ENCODE measurements around the gene ARHGAP26.

The ARHGAP26 gene

DNA sequence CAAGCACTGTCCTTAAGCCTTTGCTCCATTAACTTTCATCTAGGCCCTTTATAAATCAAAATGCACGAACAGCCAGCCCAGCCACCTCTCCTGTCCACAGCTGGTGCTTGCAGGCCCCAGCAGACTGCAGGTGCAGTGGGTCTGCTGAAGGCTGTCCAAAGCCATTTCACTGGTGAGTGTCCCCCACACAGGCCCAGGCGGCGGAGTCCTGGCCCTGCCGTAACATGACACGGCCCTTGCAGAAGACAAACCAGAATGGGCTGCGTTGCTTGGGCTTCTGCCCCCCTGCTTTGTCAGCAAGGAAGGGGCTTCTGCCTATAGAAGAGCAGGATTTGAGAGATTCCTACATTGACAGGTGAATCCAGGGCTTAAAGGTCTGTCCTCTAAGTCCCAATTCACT, 444.7 kb downstream of the ARHGAP26 start:
- no peak for DNase-seq

DNA sequence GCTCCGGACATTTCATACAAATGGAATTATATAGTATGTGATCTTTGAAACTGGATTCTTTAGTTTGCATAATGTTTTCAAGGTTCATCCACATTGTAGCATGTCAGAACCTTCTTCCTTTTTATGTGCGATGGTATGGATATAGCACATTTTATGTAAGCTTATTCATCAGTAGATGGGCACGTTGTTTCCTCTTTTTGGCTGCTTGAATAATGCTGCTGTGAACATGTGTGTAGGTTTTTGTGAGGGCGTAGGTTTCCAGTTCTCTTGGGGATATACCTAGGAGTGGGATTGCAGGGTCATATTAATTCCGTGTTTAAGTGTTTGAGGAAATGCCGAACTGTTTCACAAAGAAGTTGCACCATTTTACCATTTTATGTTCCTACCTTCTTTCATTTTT, 445.5 kb downstream of the ARHGAP26 start:
- DNase-seq, result no peak

- DNase-seq, result no peak
Observed at GRCh38 chr5:143216211-143216610, 446.0 kb downstream of the ARHGAP26 start.

DNA sequence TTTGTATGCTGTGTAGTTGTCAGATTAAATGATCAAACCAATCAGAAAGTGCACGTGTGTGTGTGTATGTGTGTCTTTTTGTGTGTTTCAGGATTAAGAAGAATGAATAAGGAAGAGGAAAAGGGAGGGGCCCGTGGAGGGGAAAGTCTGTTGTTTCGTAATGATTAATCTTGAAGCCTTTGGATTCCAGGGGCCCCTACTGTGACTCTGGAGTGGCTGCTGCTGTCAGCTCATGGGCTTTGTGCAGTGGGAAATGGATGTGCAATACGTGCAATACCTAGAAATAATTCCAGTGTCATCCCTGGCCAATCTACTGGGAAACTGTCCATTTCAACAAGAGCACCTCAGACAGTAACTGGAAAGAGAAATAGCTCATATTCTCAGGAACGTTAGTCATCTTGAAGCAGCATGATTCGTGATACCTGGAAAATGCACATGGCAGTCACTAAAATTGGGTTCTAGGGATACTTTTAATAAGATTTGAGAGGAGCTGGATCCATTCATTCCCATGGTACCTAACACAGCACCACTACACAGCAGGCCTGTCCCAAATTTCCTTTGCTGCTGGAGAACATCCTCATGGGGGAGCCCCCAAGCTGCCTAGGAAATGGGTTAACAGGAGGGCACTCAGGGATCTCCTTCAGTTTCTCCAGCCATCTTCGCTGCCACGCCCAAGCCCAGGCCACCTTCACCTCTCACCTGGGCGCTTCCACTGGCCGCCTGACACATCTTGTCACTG, 447.1 kb downstream of the ARHGAP26 start:
- DNase-seq, result no peak

GRCh38 chr5:143217804-143218160, 447.6 kb downstream of the ARHGAP26 start:
- DNase-seq, result no peak

GRCh38 chr5:143218517-143219170, 448.5 kb downstream of the ARHGAP26 start:
- no peak for DNase-seq

- no peak for DNase-seq
Observed at GRCh38 chr5:143219696-143220095, 449.5 kb downstream of the ARHGAP26 start.

DNA sequence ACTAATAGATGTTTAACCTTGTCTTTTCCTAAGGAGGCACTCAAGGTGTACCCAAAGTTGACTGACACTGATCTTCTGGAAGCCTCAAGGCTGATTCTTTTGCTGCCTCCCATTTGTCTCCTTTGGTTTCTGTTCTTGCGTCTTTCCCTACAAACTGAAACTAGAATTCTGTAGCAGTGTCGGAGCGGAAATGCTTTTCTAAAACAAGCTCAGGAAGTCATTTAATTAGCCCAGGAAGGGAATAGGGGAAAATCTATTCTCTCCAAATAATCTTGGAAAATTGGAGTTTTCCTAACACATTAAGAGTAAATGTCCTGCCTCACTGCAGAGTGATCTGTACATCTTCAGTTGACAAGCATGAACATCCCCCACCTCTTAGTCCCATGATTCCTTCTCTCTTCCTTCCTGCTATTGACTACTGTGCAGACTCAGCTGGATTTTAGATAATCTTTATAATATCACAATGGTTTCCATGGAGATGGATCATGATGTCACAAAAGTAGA, 450.6 kb downstream of the ARHGAP26 start:
- DNase-seq, result no peak

- DNase-seq, result peak in 1 of 2 experiments; percentile 23
Observed at GRCh38 chr5:143222287-143223231, 452.4 kb downstream of the ARHGAP26 start.

DNA sequence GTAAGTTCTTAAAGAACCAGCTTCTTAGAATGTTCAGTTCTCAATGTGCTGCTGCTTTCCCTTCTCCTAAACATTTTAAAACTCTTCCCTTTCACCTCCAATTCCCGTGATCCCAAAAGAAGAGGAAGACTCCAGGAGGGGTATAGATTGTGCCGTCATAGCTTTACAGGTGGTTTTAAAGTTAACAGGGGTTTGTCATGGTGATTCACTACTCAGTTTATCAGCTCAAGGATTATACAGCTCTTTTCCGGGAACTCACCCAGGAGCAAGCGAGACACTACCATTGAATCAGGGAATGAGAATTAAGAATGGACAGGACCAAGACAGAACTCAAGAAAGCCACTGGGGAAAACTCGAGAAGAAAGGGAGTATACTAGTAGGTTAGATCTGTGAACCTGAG, 454.5 kb downstream of the ARHGAP26 start:
- no peak for DNase-seq

- DNase-seq, result no peak
Observed at GRCh38 chr5:143225511-143225910, 455.3 kb downstream of the ARHGAP26 start.

- DNase-seq, result no peak
Observed at GRCh38 chr5:143226361-143226760, 456.2 kb downstream of the ARHGAP26 start.

DNA sequence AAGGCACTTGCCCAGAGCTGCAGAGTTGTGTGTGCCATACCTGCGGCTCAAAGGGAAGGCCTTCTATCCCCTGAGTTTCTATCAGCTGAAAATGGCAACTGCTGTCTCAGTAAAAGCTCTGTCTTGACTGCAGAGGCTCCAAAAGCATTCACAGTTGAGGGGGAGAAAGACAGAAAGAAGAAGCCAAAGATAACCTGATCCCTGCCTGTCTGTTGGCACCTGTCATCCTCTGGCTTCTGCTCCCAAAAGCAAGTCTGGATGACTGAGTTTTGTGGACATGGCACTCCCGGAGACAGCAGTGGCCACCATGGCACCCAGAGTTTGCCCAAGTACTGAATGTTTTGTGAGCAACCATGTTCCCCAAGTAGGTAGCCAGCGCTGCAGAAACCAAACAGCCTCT, 456.7 kb downstream of the ARHGAP26 start:
- DNase-seq, result no peak

- DNase-seq, result no peak
Observed at GRCh38 chr5:143227301-143227700, 457.1 kb downstream of the ARHGAP26 start.

DNA sequence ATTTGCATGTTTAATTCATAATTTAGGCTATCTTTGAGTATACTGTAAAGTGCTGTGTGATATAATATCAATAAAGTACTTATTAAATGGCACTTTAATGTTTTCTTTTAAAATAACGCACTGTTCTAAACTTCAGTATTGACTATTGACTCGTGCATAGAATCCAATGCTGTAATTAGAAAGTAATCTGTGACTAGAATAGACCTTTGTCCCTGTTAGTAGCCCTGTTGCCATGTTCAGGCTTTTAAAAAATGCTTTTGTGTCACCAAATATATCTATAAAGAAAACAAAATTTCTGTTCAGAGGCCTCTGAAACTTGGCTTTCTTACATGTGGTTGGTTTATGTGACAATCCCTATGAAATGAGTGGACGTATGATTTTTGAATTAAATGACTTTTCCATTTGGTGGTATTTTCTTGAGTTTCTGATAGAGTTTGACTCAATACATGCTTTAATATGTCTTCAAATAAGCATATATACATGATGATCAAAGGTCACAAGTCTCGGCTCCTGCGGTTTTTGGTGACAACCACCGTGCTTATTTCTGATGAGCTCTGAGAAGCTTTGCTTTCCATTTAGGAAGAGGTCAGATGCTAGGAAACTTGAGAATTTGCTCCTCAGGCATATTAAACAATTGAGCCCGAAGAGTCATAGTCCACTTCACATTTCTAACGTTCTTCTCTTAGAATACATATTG, 458.6 kb downstream of the ARHGAP26 start:
- DNase-seq, result no peak

GRCh38 chr5:143229426-143229895, 459.3 kb downstream of the ARHGAP26 start:
- DNase-seq, result no peak

- no peak for DNase-seq
Observed at GRCh38 chr5:143229896-143230675, 459.9 kb downstream of the ARHGAP26 start.

DNA sequence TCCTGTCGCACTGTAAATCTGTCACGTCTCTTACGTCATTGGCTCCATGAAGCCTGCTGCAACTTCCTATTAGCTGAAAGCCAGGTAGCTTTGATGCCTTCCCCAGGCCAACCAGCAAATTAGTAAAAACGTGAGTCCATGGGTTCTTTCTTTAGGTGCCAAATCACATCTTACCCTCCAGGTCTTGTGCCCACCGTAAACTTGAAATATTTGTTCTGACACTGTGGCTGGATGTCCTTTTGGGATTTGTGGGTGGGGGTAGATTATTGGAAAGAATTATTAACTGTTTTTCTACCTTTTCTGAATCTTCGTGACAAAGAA, 460.5 kb downstream of the ARHGAP26 start:
- no peak for DNase-seq

GRCh38 chr5:143231416-143231815, 461.2 kb downstream of the ARHGAP26 start:
- DNase-seq, result no peak

DNA sequence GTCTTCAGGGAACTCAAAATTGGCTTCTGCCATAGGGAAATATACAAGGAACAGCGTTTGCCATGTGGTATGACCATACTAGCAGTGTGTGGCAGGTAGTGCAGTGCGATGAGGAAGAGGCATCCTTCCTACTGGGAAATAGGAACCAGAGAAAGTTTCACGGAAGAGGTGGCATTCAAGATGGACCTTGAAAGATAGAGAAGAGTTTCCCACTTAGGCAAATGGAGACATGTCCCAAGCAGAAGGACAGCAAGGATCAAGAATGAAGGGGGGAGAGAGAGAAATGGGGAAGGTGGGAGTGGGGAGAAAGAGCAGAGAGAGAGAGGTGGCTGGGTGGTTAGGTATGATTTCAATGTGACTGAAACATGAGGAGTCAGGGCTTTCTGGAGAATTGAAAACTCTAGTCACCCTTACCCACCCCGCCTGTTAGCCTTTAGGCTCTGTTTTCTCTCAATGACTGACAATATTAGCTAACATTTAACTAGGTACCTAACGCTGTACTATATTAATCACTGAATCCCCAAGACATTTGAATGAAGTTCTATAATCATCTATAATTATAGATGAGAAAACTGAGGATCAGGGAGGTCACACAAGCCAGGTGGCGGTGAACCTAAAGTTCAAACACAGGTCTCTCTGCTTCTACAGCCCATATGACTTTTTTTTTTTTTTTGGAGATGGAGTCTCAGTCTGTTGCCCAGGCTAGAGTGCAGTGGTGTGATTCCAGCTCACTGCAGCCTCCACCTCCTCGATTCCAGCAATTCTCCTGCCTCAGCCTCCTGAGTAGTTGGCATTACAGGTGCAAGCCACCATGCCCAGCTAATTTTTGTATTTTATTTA, 462.0 kb downstream of the ARHGAP26 start:
- DNase-seq, result no peak

- DNase-seq, result no peak
Observed at GRCh38 chr5:143233031-143233430, 462.9 kb downstream of the ARHGAP26 start.
